NCI-H146 treated with DMSO at 0.1 percent for 48 hours (cell line): ENCODE results near the gene CDC42.
"Not testable (repeated sequence)": the region's sequence is repeated elsewhere in the genome, so short reads cannot be mapped to it uniquely, and the experiment has no call there.

Experiments used
- DNase-seq: peaks from one replicate; lab custom pipeline; 2025; ENCODE audit not compliant: unreplicated experiment; lab: John Stamatoyannopoulos, UW

The CDC42 gene

DNA sequence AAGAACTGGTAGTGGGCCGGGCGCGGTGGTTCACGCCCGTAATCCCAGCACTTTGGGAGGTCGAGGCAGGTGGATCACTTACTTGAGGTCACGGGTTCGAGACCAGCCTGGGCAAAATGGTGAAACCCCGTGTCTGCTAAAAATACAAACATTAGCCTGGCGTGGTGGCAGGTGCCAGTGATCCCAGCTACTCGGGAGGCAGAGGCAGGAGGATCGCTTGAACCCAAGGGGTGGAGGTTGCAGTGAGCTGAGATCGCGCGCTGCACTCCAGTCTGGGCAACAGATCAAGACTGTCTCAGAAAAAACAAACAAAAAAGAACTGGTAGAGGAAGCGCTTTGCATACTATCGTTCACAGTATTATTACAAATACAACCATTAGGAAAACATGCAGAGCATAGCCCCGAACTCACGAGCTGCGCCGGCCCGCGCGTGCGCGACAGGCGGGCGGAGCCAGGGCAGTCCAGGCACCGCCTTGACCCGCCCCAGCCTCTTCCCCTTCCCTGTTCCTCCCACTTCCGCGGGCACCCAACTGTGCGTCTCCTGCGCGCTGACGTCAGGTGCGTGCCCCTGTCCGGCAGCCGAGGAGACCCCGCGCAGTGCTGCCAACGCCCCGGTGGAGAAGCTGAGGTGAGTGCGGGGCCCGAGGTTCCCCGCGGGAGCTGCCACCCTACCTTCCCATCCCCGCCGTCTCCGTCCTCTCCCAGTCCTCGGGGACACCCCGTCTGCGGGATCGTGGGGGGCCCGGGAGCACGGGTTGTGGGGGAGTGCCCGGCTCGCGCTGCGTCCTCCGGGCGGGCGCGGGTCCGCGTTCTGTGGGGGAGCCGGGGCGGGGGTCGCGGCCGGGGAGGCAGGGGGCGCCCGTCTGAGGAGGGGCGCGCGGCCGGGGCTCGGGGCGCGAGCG, at the start of gene CDC42:
Gene CDC42 (plus strand): TSS at position 595 of the 902 bp plus-strand sequence. CDS start 25,770 bp downstream, outside the sequence.
- DNase-seq, result peak; percentile 85

DNA sequence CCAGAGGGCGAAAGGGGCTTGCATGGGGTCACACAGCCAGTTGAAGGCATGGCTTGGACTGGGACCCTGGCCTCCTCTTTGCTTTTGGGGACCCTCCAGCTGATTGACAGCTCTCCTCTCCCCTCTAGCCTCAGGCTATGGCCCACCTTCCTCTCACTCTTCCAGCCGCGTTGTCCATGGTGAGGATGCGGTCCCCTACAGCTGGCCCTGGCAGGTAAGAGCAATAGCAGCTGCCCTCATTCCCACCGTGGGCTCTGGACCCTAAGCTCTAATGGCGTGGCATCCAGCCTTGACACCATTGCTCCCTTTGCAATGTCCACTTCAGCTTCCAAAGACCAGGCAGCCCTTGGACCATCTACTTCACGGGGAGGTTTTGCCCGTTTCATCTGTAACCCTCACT, 49.6 kb upstream of the CDC42 start:
- DNase-seq, result not testable (repeated sequence)

GRCh38 chr1:22003959-22004358, 48.5 kb upstream of the CDC42 start:
- not testable (repeated sequence) for DNase-seq

GRCh38 chr1:22005261-22006149, 47.0 kb upstream of the CDC42 start:
- not testable (repeated sequence) for DNase-seq

DNA sequence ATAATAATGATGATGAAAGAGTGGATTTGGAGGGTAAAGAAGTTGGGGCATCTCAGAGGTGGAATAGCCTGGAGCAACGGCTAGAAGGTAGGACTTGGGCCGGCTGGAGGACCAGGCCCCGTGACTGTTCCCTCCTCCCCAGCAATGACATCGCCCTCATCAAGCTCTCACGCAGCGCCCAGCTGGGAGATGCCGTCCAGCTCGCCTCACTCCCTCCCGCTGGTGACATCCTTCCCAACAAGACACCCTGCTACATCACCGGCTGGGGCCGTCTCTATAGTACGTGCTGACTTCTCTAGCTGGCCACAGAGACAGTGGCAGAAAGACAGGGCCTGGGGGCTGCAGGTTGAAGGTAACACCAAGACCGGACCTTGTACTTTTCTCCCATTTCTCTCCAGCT, 45.8 kb upstream of the CDC42 start:
- DNase-seq, result not testable (repeated sequence)

- DNase-seq, result not testable (repeated sequence)
Measured at GRCh38 chr1:22007262-22007661, 45.2 kb upstream of the CDC42 start.

- DNase-seq, result not testable (repeated sequence)
Measured at GRCh38 chr1:22009566-22009965, 42.9 kb upstream of the CDC42 start.

DNA sequence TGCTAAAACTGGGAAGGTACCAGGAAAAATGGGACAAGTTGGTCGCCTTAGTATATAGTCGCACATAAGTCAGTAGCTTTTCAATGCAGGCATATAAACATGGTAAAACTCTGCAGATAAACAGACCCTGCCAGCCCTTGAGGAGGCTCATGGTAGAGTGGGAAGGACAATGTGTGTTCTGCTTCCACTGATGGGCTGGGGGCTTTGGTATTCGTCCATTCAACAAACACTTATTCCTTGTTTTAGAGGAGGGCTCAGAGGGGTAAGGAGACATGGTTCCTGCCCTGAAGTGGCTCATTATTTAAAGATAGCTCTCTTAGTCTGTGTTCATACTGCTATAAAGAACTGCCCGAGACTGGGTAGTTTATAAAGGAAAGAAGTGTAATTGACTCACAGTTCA, 39.8 kb upstream of the CDC42 start:
- DNase-seq, result not testable (repeated sequence)

DNA sequence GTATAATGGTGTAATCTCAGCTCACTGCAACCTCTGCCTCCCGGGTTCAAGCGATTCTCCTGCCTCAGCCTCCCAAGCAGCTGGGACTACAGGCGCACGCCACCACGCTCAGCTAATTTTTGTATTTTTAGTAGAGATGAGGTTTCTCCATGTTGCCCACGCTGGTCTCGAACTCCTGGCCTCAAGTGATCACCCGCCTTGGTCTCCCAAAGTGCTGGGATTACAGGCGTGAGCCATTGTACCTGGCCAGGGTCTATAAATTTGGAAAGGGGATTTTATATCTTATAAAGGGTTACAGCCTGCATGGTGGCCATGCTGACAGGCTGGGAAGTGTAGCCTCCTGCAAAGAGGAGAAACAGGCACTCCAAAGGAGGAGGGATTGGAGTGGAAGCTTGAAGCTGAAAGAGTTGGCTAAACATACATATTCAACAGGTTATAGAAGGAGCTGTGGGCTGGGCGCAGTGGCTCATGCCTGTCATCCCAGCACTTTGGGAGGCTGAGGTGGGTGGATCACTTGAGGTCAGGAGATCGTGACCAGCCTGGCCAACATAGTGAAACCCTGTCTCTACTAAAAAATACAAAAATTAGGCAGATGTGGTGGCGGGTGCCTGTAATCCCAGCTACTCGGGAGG, 37.8 kb upstream of the CDC42 start:
- DNase-seq, result not testable (repeated sequence)

GRCh38 chr1:22018583-22019559, 33.6 kb upstream of the CDC42 start:
- DNase-seq, result no peak

DNA sequence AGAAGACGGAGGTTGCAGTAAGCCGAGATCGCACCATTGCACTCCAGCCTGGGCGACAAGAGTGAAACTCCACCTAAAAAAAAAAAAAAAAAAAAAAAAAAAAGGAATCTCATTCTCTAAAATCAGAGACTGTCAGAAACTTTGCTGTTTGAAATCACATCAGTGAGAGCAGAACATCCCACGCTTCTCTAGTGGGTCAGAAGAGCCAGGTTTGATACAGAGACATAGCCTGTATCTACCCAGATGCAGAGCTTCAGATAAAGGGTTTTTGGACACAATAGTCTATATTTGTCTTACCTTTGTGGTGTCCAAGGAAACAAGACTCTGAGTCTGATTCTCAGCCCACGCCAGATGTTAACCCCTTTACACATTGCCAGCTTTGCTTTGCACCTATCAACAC, 31.4 kb upstream of the CDC42 start:
- no peak for DNase-seq

DNA sequence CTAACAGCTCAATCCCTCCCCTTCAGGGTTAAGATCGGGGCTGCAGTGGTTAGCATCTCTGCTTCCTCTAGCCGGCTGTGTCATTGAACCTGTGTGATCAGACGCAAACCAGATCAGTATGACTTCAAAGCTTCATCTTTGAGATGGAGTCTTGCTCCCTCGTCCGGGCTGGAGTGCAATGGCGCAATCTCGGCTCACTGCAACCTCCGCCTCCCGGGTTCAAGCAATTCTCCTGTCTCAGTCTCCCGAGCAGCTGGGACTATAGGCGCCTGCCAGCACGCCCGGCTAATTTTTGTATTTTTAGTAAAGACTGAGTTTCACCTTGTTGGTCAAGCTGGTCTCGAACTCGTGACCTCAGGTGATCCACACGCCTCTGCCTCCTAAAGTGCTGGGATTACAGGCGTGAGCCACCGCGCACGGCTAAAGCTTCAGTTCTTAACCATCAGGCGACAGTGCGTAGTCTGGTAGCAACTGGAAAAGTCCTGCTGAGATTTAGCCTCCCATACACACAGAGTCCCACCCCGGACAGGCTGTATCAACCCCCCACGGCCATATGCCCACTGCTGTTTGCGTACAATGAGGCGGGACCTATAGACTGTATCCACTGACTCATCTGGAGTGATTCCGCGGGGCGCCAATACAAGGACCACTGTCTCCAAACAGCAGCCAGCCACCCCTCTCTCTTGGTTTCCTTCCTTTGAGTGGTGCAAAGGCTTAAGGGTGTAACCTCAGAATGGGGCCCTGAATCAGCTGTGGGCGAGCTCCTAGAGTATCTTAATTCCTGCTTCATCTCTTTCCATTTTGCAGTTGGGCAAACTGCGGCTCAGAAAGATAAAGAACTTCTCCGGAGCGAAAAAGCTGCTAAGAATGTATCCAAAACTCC, 27.8 kb upstream of the CDC42 start:
- DNase-seq, result peak; percentile 71

DNA sequence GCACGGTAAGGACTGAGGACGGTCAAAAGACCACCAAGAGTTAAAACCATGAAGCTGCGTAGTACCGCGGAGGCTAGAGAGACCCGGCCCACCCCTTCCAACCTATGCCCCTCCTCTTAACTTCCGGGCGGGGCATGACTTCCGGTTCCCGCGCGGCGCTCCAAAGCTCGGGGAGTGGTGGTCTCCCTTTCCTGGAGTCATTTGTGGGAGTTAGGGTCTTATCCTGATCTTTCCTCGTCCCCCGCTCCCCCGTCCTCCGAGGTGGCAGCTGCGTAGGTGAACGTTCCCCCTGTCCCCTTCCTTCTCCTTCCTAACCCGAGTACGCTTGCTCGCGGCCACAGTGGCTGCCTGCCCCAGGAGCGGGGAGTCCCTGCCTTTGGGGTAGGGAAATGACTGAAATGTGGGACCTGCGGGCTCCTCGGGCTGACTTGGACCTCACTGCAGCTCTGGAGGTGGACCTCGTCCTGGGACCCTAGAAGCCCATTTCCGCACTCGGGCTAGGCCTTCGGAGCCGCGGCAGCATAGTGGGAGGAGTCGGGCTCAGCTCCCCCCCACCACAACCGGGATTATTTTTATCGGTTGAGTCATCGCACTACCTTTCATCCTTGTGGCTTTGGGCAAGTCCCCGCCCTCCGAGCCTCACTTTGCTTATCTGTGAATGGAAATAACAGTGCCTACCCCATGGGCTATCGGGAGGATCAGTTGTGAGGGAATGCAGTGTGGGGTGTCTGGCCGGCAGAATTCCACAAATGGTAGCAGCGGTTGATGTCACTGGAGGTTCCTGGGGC, 26.9 kb upstream of the CDC42 start:
- peak; percentile 71 for DNase-seq

- DNase-seq, result no peak
Measured at GRCh38 chr1:22026924-22027289, 25.6 kb upstream of the CDC42 start.

DNA sequence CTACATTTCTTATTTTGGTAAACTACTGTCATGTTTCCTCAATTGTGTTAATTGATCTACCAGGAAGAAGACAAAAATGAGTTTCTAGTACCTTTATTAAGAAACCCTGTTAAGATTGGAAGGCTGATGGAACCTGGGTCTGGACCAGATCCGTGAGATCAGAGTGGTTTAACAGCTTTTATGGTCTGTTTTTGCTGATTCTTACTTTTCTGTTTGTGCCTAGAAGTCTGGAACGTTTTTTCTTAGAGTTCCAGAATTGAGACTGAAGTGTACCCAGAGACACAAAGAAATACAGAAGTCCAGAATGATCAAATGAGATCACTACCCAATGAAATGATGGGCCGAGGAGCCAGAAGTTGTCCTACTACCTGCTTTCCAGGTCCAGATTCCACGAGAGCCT, 22.5 kb upstream of the CDC42 start:
- no peak for DNase-seq

GRCh38 chr1:22030473-22030872, 22.0 kb upstream of the CDC42 start:
- DNase-seq, result no peak

- DNase-seq, result no peak
Measured at GRCh38 chr1:22031214-22031962, 21.1 kb upstream of the CDC42 start.

GRCh38 chr1:22034834-22035233, 17.7 kb upstream of the CDC42 start:
- not testable (repeated sequence) for DNase-seq
